ENCODE data around the gene PRND. TPM values are rescaled to one million over a fixed set of nuclear protein-coding genes. Genes with fewer than 3 reads are reported as not detected.

Gene PRND
- total and polyA plus RNA-seq, 2 of the 8 experiments (the other 6 are each of a cell fraction or from before 2014, with no cell fraction given): 0.09 to 0.11 TPM

DNA sequence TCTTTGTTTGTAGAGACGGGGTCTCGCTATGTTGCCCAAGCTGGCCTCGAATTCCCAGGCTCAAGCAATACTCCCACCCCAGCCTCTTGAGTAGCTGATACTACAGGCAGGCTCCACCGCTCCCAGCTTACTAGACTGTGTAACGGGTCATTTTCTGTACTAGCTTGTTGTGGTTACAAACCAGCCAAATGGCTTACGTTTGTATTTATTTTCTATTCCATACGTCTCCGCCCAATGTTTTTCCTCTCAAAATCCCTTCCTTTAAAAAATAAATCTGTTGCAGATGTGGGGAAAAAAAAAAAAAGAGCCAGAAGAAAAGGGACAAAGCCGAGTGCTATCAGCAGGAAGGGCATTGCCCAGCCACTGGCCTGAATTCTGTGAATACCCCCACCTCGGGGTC, 41.6 kb downstream of the PRND start:
- Histone ChIP-seq H4K91ac (replicated peaks; ENCODE audit: insufficient read length, low read length) (no peak overlapping the region), H2AFZ (ENCODE audit: low read length) (no peak overlapping the region), H3K4me1 (replicated peaks in 1 of 4; ENCODE audit: control insufficient read depth in 3 of 4, insufficient read depth in 4 of 4, low read length in 3 of 4) (peaks cover 0 to 4% (median under 1%) of the 10 kb centered on the region in 4 experiments; a peak in 4 of 7 replicates), H3K36me3 (ENCODE audit: control insufficient read depth in 2 of 4, insufficient read depth in 4 of 4, low read length in 3 of 4) (no peaks in the 10 kb centered on the region), H2BK120ac (replicated peaks; ENCODE audit: low read depth, low read length) (no peak overlapping the region), H3K23ac (ENCODE audit: insufficient read length) (no peak overlapping the region), H4K8ac (ENCODE audit: extremely low read depth, insufficient read depth, low read length) (no peak overlapping the region), H3K23me2 (ENCODE audit: low read depth, low read length) (peaks cover 2% of the 10 kb centered on the region), H3K18ac (ENCODE audit: extremely low read depth, low read length) (no peak overlapping the region), H3K4ac (replicated peaks; ENCODE audit: insufficient read length, low read depth, low read length) (no peak overlapping the region), H3K4me2 (ENCODE audit: insufficient read depth in 1 of 2, low read depth in 2 of 2, low read length in 2 of 2) (no peak overlapping the region), H3K9me3 (ENCODE audit: insufficient read depth in 2 of 2, low read depth in 1 of 2, low read length in 1 of 2) (no peaks in the 10 kb centered on the region), H3K79me2 (ENCODE audit: control insufficient read depth in 1 of 2, insufficient read depth in 2 of 2, low read length in 2 of 2) (no peaks in the 10 kb centered on the region), H3K4me3 (ENCODE audit: extremely low read depth in 1 of 4, insufficient read depth in 2 of 4, low read depth in 3 of 4, low read length in 4 of 4) (no peak overlapping the region), H3K27ac (ENCODE audit: low read depth, low read length) (no peak overlapping the region), H3K79me1 (ENCODE audit: low read depth, low read length) (no peaks in the 10 kb centered on the region), H3K27me3 (replicated peaks in 1 of 4; ENCODE audit: control insufficient read depth in 3 of 4, extremely low read depth in 1 of 4, insufficient read depth in 3 of 4, low read length in 3 of 4) (peaks cover 2 to 15% (median 11%) of the 10 kb centered on the region in 4 experiments; a peak in 6 of 7 replicates), H4K20me1 (replicated peaks in 1 of 2; ENCODE audit: control insufficient read depth in 1 of 2, insufficient read depth in 2 of 2, low read length in 2 of 2) (no peaks in the 10 kb centered on the region), H2BK20ac (ENCODE audit: low read length) (no peak overlapping the region), H3K14ac (ENCODE audit: insufficient read length) (no peak overlapping the region), H3K56ac (replicated peaks; ENCODE audit: insufficient read length, low read depth, low read length) (no peak overlapping the region), H2BK12ac (ENCODE audit: low read depth, low read length) (no peak overlapping the region), H2AK5ac (ENCODE audit: low read depth, low read length) (no peak overlapping the region), H4K5ac (ENCODE audit: insufficient read length, low read depth, low read length) (no peak overlapping the region), H2BK5ac (ENCODE audit: low read depth, low read length) (no peak overlapping the region), H2BK15ac (ENCODE audit: low read length) (no peak overlapping the region), H3K9ac (replicated peaks in 1 of 4; ENCODE audit: extremely low read depth in 1 of 4, low read depth in 3 of 4, low read length in 3 of 4) (no peak overlapping the region)
- FAIRE-seq (no peak), DNase-seq (ENCODE audit: low read depth in 1 of 2, low spot score in 2 of 2) (no peak)
- WGBS, 2 experiments (ENCODE audit: extremely low coverage in 1 of 2, insufficient coverage in 1 of 2, insufficient read length in 1 of 2, insufficient replicate concordance in 2 of 2, low coverage in 1 of 2, low lambda C conversion rate in 2 of 2, missing lambda C conversion rate in 1 of 2): 84% methylated on average over 10 of the region's 10 CpGs; no CpG with 5 or more reads in 1 of the 2 experiments
- POLR2A ChIA-PET (ENCODE audit: partially characterized antibody): no interaction called here
- CTCF ChIA-PET (ENCODE audit: partially characterized antibody): interaction anchor here (0.7 to 1.0 kb wide), 4 partner anchors 10 to 150 kb away, joined by 3 to 4 read pairs (median 3); no protein-coding TSS in a partner anchor
- TF ChIP-seq RBBP5 (IDR thresholded peaks at IDR 0.05; ENCODE audit: borderline replicate concordance, low read depth, low read length) (no peak), JUND (IDR thresholded peaks at IDR 0.05; ENCODE audit: low read length) (no peak), SP1 (IDR thresholded peaks at IDR 0.05; ENCODE audit: low read depth, low read length) (no peak), TBP (IDR thresholded peaks at IDR 0.05; ENCODE audit: low read depth, low read length) (no peak), KDM5A (IDR thresholded peaks at IDR 0.05; ENCODE audit: low read length) (no peak), POU5F1 (IDR thresholded peaks at IDR 0.05; ENCODE audit: low read depth, low read length) (no peak), SRF (IDR thresholded peaks at IDR 0.05; ENCODE audit: low read depth, low read length) (no peak), HDAC2 (IDR thresholded peaks at IDR 0.05; ENCODE audit: borderline replicate concordance in 1 of 2, low read depth in 2 of 2, low read length in 2 of 2) (no peak), POLR2A (IDR thresholded peaks at IDR 0.05; ENCODE audit: control extremely low read depth in 1 of 2, low read depth in 2 of 2, low read length in 2 of 2) (no peak), PHF8 (conservative IDR thresholded peaks at IDR 0.05; ENCODE audit: low read depth, low read length) (no peak), POLR2AphosphoS5 (IDR thresholded peaks at IDR 0.05; ENCODE audit: low read depth, low read length) (no peak), ATF3 (IDR thresholded peaks at IDR 0.05; ENCODE audit: insufficient read depth, low read depth, low read length) (no peak), CEBPB (IDR thresholded peaks at IDR 0.05; ENCODE audit: low read depth, low read length) (no peak), EP300 (IDR thresholded peaks at IDR 0.05; ENCODE audit: borderline replicate concordance in 1 of 2, low read depth in 2 of 2, low read length in 2 of 2) (no peak)
